Measurements from ENCODE around the gene RHOBTB3. TPM values are rescaled to one million over a fixed set of nuclear protein-coding genes. Genes with fewer than 3 reads are reported as not detected.
"Not testable (repeated sequence)": the region's sequence is repeated elsewhere in the genome, so short reads cannot be mapped to it uniquely, and the experiment has no call there.

RHOBTB3 gene
- total RNA-seq (2014; rRNA removed; shearing (Covaris generic)), result 192 and 286 TPM in 2 replicates

GRCh38 chr5:95730730-95731570 is at the start of gene RHOBTB3:
Gene RHOBTB3 (plus strand): TSS chr5:95731336. CDS start chr5:95731683, 347 bp downstream.
- DNase-seq (ENCODE audit: low read depth), result peak; percentile 98

- no peak for DNase-seq (ENCODE audit: low read depth)
These were observed 48.2 kb upstream of the RHOBTB3 start, which contains the start of gene SPATA9 for GRCh38 chr5:95682891-95683290. Gene SPATA9 (minus strand): TSS chr5:95682991. CDS start chr5:95682854, 137 bp downstream.

GRCh38 chr5:95684361-95684760 is 46.8 kb upstream of the RHOBTB3 start:
- no peak for DNase-seq (ENCODE audit: low read depth)

GRCh38 chr5:95686651-95687050 is 44.5 kb upstream of the RHOBTB3 start:
- DNase-seq (ENCODE audit: low read depth), result peak; percentile 62

GRCh38 chr5:95689680-95690079 is 41.5 kb upstream of the RHOBTB3 start:
- no peak for DNase-seq (ENCODE audit: low read depth)

- DNase-seq (ENCODE audit: low read depth), result no peak
These were observed 40.8 kb upstream of the RHOBTB3 start for GRCh38 chr5:95690333-95690732.

- peak; percentile 74 for DNase-seq (ENCODE audit: low read depth)
These were observed 33.1 kb upstream of the RHOBTB3 start for GRCh38 chr5:95697781-95698681.

GRCh38 chr5:95699337-95699736 is 31.8 kb upstream of the RHOBTB3 start:
- DNase-seq (ENCODE audit: low read depth), result no peak

- no peak for DNase-seq (ENCODE audit: low read depth)
These were observed 30.1 kb upstream of the RHOBTB3 start for GRCh38 chr5:95701074-95701473.

GRCh38 chr5:95704150-95704549 is 27.0 kb upstream of the RHOBTB3 start:
- DNase-seq (ENCODE audit: low read depth), result no peak

- DNase-seq (ENCODE audit: low read depth), result not testable (repeated sequence)
These were observed 24.9 kb upstream of the RHOBTB3 start for GRCh38 chr5:95706196-95706595.

GRCh38 chr5:95707055-95707454 is 24.1 kb upstream of the RHOBTB3 start:
- DNase-seq (ENCODE audit: low read depth), result no peak

- DNase-seq (ENCODE audit: low read depth), result not testable (repeated sequence)
These were observed 23.5 kb upstream of the RHOBTB3 start for GRCh38 chr5:95707534-95708188.

GRCh38 chr5:95708876-95709275 is 22.3 kb upstream of the RHOBTB3 start:
- DNase-seq (ENCODE audit: low read depth), result no peak

GRCh38 chr5:95709967-95710650 is 21.0 kb upstream of the RHOBTB3 start:
- DNase-seq (ENCODE audit: low read depth), result peak; percentile 72

- peak; percentile 83 for DNase-seq (ENCODE audit: low read depth)
These were observed 20.3 kb upstream of the RHOBTB3 start for GRCh38 chr5:95710651-95711500.

GRCh38 chr5:95711501-95712346 is 19.4 kb upstream of the RHOBTB3 start:
- DNase-seq (ENCODE audit: low read depth), result no peak

GRCh38 chr5:95712347-95712958 is 18.7 kb upstream of the RHOBTB3 start:
- peak; percentile 100 for DNase-seq (ENCODE audit: low read depth)

- not testable (repeated sequence) for DNase-seq (ENCODE audit: low read depth)
These were observed 17.9 kb upstream of the RHOBTB3 start for GRCh38 chr5:95713246-95713645.

All from M059J (cell line).